GM12878 (cell line): ENCODE data around the gene PDGFB. TPM values are rescaled to one million over a fixed set of nuclear protein-coding genes. Genes with fewer than 3 reads are reported as not detected.
A peak's percentile ranks its signal among the peaks of the same experiment; 100 is the strongest.

ENCODE experiments used
- ATAC-seq: fragments of 200-7000 bp; cut with Tn5 transposase; 3 replicates; pipeline ENCODE4 v1.9.1; 2020; ENCODE audit warnings: mild to moderate bottlenecking, moderate library complexity
- BruUV-seq: library from RNA; stranded (reverse); fragments of 400-500 nt; replicated peaks from 2 replicates; lab custom pipeline; 2021; lab: Mats Ljungman, UMichigan
- CTCF ChIA-PET: fragments of 300-600 bp; sonication (Branson Sonifier 250); formaldehyde crosslinking; extraction: SDS; loops from one replicate; lab custom pipeline; 2021; ENCODE audit warnings: inconsistent platforms; lab: Yijun Ruan, JAX
- POLR2A ChIA-PET: fragments of 350-600 bp; formaldehyde crosslinking; extraction: SDS; loops from one replicate; lab custom pipeline; 2021; ENCODE audit warnings: inconsistent platforms; lab: Charles Lee
- RAD21 ChIA-PET: fragments of 300-600 bp; sonication (Branson Sonifier 250); formaldehyde crosslinking; loops from one replicate; lab custom pipeline; 2023; ENCODE audit warnings: antibody characterized with exemption; ENCODE audit not compliant: unreplicated experiment; lab: Charles Lee
- SMC1A ChIA-PET: fragments of 300-600 bp; sonication (Branson Sonifier 250); formaldehyde crosslinking; loops from one replicate; lab custom pipeline; 2023; ENCODE audit not compliant: unreplicated experiment, uncharacterized antibody; lab: Charles Lee
- DNase-seq: peaks from one replicate; pipeline ENCODE4 v3.0.0-alpha.2; 2011; ENCODE audit warnings: low read depth, low spot score
- FAIRE-seq: peaks from 3 replicates; lab custom pipeline; 2011; peaks lifted over from hg19 to GRCh38; lab: Jason Lieb, UNC
- H2AFZ ChIP-seq: 2 replicates; pipeline ENCODE4 v1.6.0; 2011; ENCODE audit warnings: low read depth, low read length, control low read depth; ENCODE audit not compliant: control insufficient read depth
- H3K27ac ChIP-seq: 2 replicates; pipeline ENCODE4 v1.5.1; 2011; ENCODE audit warnings: control low read depth; ENCODE audit not compliant: control insufficient read depth, insufficient read depth
- H3K27me3 ChIP-seq, 2 experiments: replicated peaks in 1 of 2; 2 replicates each; pipeline versions ENCODE4 v1.6.0 to v1.6.1; 2011; ENCODE audit warnings: low read length in 1 of 2; ENCODE audit not compliant: control insufficient read depth in 2 of 2, insufficient read depth in 2 of 2
- H3K36me3 ChIP-seq, 2 experiments: 2 replicates each; pipeline ENCODE4 v1.5.1; 2011; ENCODE audit warnings: low read length in 1 of 2; ENCODE audit not compliant: control insufficient read depth in 2 of 2, insufficient read depth in 2 of 2
- H3K4me1 ChIP-seq: 2 replicates; pipeline ENCODE4 v1.6.1; 2011; ENCODE audit warnings: mild to moderate bottlenecking, low read length, moderate library complexity, mixed read lengths; ENCODE audit not compliant: control insufficient read depth, insufficient read depth
- H3K4me2 ChIP-seq: 2 replicates; pipeline ENCODE4 v1.6.0; 2011; ENCODE audit warnings: control low read depth; ENCODE audit not compliant: control insufficient read depth, insufficient read depth
- H3K4me3 ChIP-seq: fragments of 200-600 bp; sonication (generic); 2 replicates; pipeline ENCODE4 v1.5.1; 2016
- H3K79me2 ChIP-seq: 2 replicates; pipeline ENCODE4 v1.6.0; 2011; ENCODE audit warnings: low read length; ENCODE audit not compliant: control insufficient read depth, insufficient read depth
- H3K9ac ChIP-seq: 2 replicates; pipeline ENCODE4 v1.8.0; 2011; ENCODE audit warnings: low read length, control low read depth, mixed read lengths; ENCODE audit not compliant: control insufficient read depth, insufficient read depth
- H3K9me3 ChIP-seq: replicated peaks from 3 replicates; pipeline ENCODE4 v1.5.1; 2011; ENCODE audit warnings: mild to moderate bottlenecking, low read length; ENCODE audit not compliant: control insufficient read depth, insufficient read depth
- H4K20me1 ChIP-seq: 2 replicates; pipeline ENCODE4 v1.6.0; 2011; ENCODE audit not compliant: control insufficient read depth, insufficient read depth
- CEBPB ChIP-seq, 2 experiments: fragments of 150-350 bp in 1 of 2; IDR thresholded peaks; 2 replicates each; pipeline ENCODE4 v1.6.1; 2012 to 2014; ENCODE audit warnings: low read depth in 2 of 2, low read length in 2 of 2, borderline replicate concordance in 1 of 2, inconsistent platforms in 1 of 2
- CHD2 ChIP-seq: IDR thresholded peaks from 2 replicates; pipeline ENCODE4 v1.6.1; 2011; ENCODE audit warnings: low read depth, low read length, improper control_type of control experiment, borderline replicate concordance
- EGR1 ChIP-seq, 2 experiments: IDR thresholded peaks; 1 replicate in 1 of 2; 2 replicates in 1 of 2; pipeline ENCODE4 v1.6.1; 2011 to 2012; ENCODE audit warnings: low read depth in 2 of 2, low read length in 2 of 2, borderline replicate concordance in 1 of 2, mild to moderate bottlenecking in 1 of 2, moderate library complexity in 1 of 2
- MEF2B ChIP-seq: fragments of 450-650 bp; IDR thresholded peaks from 2 replicates; pipeline ENCODE4 v1.6.1; 2018; ENCODE audit warnings: mild to moderate bottlenecking, moderate library complexity; ENCODE audit not compliant: partially characterized antibody, poor library complexity, severe bottlenecking
- NRF1 ChIP-seq: conservative IDR thresholded peaks from 2 replicates; pipeline ENCODE4 v1.6.1; 2011; ENCODE audit warnings: mild to moderate bottlenecking, low read depth, low read length, improper control_type of control experiment
- POLR2A ChIP-seq: IDR thresholded peaks from 2 replicates; pipeline ENCODE4 v1.6.1; 2011; ENCODE audit warnings: low read depth, mild to moderate bottlenecking, low read length
- TAF1 ChIP-seq: IDR thresholded peaks from 2 replicates; pipeline ENCODE4 v1.6.1; 2011; ENCODE audit warnings: mild to moderate bottlenecking, low read depth, low read length, borderline replicate concordance
- ZNF274 ChIP-seq: IDR thresholded peaks from one replicate; pipeline ENCODE4 v1.8.0; 2011; ENCODE audit not compliant: insufficient read length, insufficient read depth
- ZNF384 ChIP-seq: IDR thresholded peaks from 2 replicates; pipeline ENCODE4 v1.6.1; 2012; ENCODE audit warnings: low read depth, mild to moderate bottlenecking, low read length, improper control_type of control experiment, borderline replicate concordance
- WGBS: methylation state at CpG from one replicate; pipeline ENCODE4 v1.1.6; 2016; ENCODE audit warnings: low lambda C conversion rate; ENCODE audit not compliant: insufficient replicate concordance, insufficient coverage; ENCODE audit errors: missing lambda C conversion rate; 5-methylcytosine and 5-hydroxymethylcytosine counted together
- in situ Hi-C: fragments of 300-500 bp; cut with MboI; formaldehyde crosslinking; loops from 9 replicates; pipeline ENCODE4 v1.14.3; 2018; ENCODE audit warnings: mixed read lengths
- intact Hi-C: fragments of 100-400 bp; cut with micrococcal nuclease; formaldehyde crosslinking; loops from one replicate; pipeline ENCODE4 v1.14.2; 2022; ENCODE audit not compliant: unreplicated experiment
- polyA plus RNA-seq, 11 experiments: library from polyadenylated mRNA; depleted of rRNA in 4 of 11; unstranded in 6 of 11; stranded (reverse) in 5 of 11; fragments of >200 nt; fragmentation: Nextera tagmentation in 4 of 11; fragmentation: Illumina TruSeq in 1 of 11; extraction: Ambion mirVana in 4 of 11; extraction: Trizol in 1 of 11; gene quantifications; 1 replicate in 1 of 11; 2 replicates in 10 of 11; pipeline versions ENCODE4 v1.2.1 to v1.2.3, GENCODE V29; 2011 to 2016; ENCODE audit warnings: inconsistent platforms in 2 of 11, missing spikeins in 2 of 11, low read depth in 1 of 11
- total RNA-seq, 4 experiments: library from RNA; depleted of rRNA in 3 of 4; stranded (reverse); fragments of >200 nt in 3 of 4; fragmentation: Illumina TruSeq in 1 of 4; extraction: Trizol in 1 of 4; gene quantifications; 2 replicates each; pipeline versions ENCODE4 v1.2.1 to v1.2.3, GENCODE V29; 2013 to 2021
- TF ChIP-seq, protein P1 (sequence below): IDR thresholded peaks from 2 replicates; pipeline ENCODE4 v1.6.1; 2011; ENCODE audit warnings: low read depth, mild to moderate bottlenecking, low read length, moderate library complexity, borderline replicate concordance; ENCODE audit errors: extremely low read depth
- TF ChIP-seq, protein P2 (sequence below): fragments of 450-650 bp; IDR thresholded peaks from 2 replicates; pipeline ENCODE4 v1.6.1; 2017; ENCODE audit warnings: mild to moderate bottlenecking, low read depth, inconsistent platforms; ENCODE audit not compliant: poor library complexity, severe bottlenecking
- TF ChIP-seq, protein P3 (sequence below): IDR thresholded peaks from 2 replicates; pipeline ENCODE4 v1.6.1; 2012; ENCODE audit warnings: improper control_type of control experiment, low read depth, low read length; ENCODE audit not compliant: insufficient replicate concordance

PDGFB gene
- total and polyA plus RNA-seq, 10 of the 15 experiments (the other 5 are each of a cell fraction or from before 2014, with no cell fraction given), result 0.13 to 1.1 (median 0.56) TPM; not detected in 1

DNA sequence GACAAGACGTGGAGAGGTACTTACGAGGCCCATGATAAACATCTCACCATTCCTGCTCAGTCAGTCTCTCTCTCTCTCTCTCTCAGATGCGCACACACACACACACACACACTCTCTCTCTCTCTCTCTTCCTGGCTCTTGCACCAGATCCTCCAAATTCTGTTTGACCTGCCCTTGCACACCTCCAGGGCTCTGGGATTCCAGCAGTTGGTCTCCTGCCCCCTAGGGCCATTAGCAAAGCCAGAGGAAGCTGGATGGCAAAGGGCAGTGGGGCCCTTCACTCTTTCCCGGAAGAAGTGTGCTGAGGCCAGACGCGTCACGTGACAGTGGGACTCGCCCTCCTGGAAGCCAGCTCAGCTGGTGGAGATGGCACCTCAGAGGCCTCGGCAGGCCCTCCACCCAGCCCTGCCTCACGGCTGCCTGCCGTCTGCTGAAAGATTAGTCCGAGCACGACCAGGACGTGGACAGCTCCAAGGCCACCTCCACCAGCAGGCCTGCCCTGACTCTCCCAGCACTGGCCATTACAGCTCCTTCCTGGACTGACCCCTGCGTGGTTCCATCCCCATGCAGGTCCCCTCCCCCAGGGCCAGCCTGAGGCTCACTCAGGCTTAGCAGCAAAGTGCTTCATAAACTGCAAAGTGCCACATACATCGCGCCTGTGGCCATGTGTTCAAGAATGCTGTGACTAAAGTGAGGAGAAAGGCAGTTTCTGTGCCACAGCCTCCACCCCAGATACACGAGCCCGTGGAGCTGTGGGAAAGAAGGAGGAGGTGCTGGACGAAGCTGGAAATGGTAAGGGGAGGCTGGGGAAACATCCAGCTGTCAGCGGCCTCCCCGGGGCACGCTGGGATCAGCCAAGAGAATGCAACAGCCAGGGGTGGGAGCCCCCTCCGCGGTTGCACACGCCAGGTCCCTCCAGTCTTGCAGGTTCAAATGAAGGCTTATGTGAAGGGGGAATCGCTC, 3.7 kb downstream of the PDGFB start:
- peaks cover 13 to 20% of the 10 kb centered on the region in 2 experiments for H3K27me3 ChIP-seq
- peak overlapping the region; percentile 61 for H2AFZ ChIP-seq
- DNase-seq (no peak), FAIRE-seq (no peak), ATAC-seq (no peak)
- H4K20me1 ChIP-seq, result no peaks in the 10 kb centered on the region; the same call in 1 of the 2 replicates
- intact Hi-C loops, result no loop called here
- CTCF ChIA-PET, result interaction anchor here (0.6 kb wide), 1 partner anchor 30 kb away, joined by 3 read pairs; no protein-coding TSS in a partner anchor
- no peak overlapping the region for H3K9ac ChIP-seq
- SMC1A ChIA-PET, result no interaction called here
- H3K4me3 ChIP-seq, result no peak overlapping the region
- WGBS, result 27% methylated on average over 27 of the region's 27 CpGs
- no peaks in the 10 kb centered on the region for H3K36me3 ChIP-seq
- POLR2A ChIA-PET, result no interaction called here
- no peaks in the 10 kb centered on the region for H3K9me3 ChIP-seq
- in situ Hi-C loops, result no loop called here
- peaks cover 21% of the 10 kb centered on the region for H3K4me1 ChIP-seq
- no peak overlapping the region for H3K27ac ChIP-seq
- H3K79me2 ChIP-seq, result no peaks in the 10 kb centered on the region
- peak overlapping the region; percentile 49 for H3K4me2 ChIP-seq
- RAD21 ChIA-PET, result no interaction called here
- no TSS peak for BruUV-seq
- TF ChIP-seq MEF2B (no peak), CEBPB (IDR thresholded peaks at IDR 0.05; ENCODE audit: borderline replicate concordance in 1 of 2, low read depth in 2 of 2, low read length in 2 of 2) (no peak), EGR1 (IDR thresholded peaks at IDR 0.05; ENCODE audit: borderline replicate concordance in 1 of 2, low read depth in 2 of 2, low read length in 2 of 2) (no peak), ZNF274 (no peak), ZNF384 (no peak), CHD2 (no peak), NRF1 (no peak), POLR2A (0 out of 2 replicates have a peak, but pooled peaks have one; percentile 46), TAF1 (peak; percentile 27; the same call in 1 of the 2 replicates)
- TF ChIP-seq, protein P1, sequence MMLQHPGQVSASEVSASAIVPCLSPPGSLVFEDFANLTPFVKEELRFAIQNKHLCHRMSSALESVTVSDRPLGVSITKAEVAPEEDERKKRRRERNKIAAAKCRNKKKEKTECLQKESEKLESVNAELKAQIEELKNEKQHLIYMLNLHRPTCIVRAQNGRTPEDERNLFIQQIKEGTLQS, result peak; percentile 33; the same call in 1 of the 2 replicates
- TF ChIP-seq, protein P2, sequence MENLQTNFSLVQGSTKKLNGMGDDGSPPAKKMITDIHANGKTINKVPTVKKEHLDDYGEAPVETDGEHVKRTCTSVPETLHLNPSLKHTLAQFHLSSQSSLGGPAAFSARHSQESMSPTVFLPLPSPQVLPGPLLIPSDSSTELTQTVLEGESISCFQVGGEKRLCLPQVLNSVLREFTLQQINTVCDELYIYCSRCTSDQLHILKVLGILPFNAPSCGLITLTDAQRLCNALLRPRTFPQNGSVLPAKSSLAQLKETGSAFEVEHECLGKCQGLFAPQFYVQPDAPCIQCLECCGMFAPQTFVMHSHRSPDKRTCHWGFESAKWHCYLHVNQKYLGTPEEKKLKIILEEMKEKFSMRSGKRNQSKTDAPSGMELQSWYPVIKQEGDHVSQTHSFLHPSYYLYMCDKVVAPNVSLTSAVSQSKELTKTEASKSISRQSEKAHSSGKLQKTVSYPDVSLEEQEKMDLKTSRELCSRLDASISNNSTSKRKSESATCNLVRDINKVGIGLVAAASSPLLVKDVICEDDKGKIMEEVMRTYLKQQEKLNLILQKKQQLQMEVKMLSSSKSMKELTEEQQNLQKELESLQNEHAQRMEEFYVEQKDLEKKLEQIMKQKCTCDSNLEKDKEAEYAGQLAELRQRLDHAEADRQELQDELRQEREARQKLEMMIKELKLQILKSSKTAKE, result no peak
- TF ChIP-seq, protein P3, sequence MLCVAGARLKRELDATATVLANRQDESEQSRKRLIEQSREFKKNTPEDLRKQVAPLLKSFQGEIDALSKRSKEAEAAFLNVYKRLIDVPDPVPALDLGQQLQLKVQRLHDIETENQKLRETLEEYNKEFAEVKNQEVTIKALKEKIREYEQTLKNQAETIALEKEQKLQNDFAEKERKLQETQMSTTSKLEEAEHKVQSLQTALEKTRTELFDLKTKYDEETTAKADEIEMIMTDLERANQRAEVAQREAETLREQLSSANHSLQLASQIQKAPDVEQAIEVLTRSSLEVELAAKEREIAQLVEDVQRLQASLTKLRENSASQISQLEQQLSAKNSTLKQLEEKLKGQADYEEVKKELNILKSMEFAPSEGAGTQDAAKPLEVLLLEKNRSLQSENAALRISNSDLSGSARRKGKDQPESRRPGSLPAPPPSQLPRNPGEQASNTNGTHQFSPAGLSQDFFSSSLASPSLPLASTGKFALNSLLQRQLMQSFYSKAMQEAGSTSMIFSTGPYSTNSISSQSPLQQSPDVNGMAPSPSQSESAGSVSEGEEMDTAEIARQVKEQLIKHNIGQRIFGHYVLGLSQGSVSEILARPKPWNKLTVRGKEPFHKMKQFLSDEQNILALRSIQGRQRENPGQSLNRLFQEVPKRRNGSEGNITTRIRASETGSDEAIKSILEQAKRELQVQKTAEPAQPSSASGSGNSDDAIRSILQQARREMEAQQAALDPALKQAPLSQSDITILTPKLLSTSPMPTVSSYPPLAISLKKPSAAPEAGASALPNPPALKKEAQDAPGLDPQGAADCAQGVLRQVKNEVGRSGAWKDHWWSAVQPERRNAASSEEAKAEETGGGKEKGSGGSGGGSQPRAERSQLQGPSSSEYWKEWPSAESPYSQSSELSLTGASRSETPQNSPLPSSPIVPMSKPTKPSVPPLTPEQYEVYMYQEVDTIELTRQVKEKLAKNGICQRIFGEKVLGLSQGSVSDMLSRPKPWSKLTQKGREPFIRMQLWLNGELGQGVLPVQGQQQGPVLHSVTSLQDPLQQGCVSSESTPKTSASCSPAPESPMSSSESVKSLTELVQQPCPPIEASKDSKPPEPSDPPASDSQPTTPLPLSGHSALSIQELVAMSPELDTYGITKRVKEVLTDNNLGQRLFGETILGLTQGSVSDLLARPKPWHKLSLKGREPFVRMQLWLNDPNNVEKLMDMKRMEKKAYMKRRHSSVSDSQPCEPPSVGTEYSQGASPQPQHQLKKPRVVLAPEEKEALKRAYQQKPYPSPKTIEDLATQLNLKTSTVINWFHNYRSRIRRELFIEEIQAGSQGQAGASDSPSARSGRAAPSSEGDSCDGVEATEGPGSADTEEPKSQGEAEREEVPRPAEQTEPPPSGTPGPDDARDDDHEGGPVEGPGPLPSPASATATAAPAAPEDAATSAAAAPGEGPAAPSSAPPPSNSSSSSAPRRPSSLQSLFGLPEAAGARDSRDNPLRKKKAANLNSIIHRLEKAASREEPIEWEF, result no peak
